HG03521 (cell line): ENCODE data around the gene EMC7.
"Not testable (repeated sequence)": the region's sequence is repeated elsewhere in the genome, so short reads cannot be mapped to it uniquely, and the experiment has no call there.

Source experiments
- ATAC-seq: cut with Tn5 transposase; IDR thresholded peaks from one replicate; pipeline ENCODE4 v1.9.1; 2021; ENCODE audit warnings: mild to moderate bottlenecking, moderate library complexity; ENCODE audit not compliant: unreplicated experiment

The EMC7 gene

DNA sequence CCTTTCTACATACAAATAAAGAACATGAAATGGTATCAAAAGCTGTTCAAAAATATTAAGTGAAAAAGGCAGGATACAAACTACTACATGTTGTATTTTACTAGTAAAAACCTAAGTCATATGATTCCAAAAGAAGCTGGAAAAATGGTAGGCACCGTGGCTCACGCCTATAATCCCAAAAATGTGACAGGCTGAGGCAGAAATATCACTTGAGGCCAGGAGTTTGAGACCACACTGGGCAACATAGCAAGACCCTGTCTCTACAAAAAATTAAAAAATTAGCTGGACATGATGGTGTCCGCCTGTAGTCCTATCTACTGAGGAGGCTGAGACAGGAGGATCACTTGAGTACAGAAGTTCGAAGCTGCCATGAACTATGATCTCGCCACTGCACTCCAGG, 1.7 kb downstream of the EMC7 start:
- no peak for ATAC-seq

- no peak for ATAC-seq
Measured at GRCh38 chr15:34085746-34086145, 15.9 kb downstream of the EMC7 start.

DNA sequence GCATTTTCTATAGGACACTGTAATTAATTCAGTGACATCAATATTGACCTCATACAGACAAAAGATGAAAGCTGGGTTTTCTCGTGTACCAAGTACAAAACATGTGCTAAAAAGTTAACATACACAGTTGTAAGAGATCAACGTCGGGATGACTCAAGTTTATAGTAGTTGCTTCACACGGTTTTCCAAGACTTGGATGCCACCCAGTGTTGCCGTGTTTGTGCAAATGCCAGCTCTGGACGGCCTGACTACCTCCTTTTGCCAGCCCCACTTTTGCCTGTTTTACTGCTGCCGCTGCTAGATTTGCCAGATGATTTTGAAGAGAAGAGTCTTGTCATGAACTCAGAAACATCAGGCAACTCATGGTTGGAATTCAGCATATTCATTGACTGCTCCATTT, 17.6 kb downstream of the EMC7 start:
- ATAC-seq, result no peak

DNA sequence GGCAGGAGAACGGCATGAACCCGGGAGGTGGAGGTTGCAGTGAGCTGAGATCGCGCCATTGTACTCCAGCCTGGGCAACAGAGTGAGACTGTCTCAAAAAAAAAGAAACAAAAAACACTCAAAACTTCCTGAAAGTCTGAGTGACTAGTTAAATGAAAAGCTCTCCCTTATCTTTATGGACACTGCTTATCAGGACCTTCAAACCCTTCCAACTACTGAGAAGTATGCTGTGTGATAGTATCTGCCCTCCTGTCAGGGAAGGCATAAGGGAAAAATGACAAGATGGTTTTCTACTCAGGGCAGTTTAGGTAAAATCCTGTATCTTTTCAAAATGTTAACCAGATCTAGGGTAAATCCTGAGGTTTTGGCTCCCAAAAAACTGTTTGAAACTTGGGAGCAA, 21.8 kb downstream of the EMC7 start:
- ATAC-seq, result no peak

DNA sequence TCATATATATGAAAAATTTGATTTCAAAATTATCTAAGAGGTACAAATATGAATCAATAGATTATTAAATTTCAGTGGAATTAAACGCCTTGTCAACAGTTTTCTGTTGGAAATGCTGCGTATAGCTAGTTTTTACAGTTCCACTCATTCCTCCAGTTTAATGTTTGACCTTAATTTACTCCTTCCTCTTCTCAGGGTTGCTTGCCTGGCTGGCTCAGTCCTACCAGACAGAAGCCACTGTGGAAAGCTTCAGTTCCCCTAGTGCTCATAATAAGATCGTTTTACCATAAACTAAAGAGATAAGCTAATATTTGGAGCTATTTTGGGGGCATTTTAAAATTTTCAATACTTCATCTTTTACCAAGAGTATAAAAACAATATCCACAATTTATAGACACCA, 22.8 kb downstream of the EMC7 start:
- no peak for ATAC-seq

DNA sequence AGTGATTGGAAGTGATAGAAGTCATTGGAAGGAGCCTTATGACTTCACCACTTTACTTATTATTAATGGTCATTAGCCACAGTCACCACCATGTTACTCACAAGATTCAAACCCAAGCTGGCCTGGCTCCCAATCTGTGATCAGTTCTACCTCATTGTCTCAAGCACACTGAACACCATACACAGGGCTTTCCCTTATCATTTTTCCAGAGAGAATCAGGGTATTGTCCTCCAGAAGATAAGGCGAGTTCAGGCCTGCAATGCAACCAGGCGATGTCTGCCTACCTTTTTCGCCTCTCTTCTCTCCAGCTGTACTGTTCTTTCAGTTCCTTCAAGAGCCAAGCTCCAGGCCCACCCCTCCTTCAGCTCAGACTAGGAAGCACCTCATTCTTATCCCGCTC, 24.9 kb downstream of the EMC7 start:
- ATAC-seq, result no peak

GRCh38 chr15:34070003-34070402, 31.7 kb downstream of the EMC7 start:
- ATAC-seq, result no peak

DNA sequence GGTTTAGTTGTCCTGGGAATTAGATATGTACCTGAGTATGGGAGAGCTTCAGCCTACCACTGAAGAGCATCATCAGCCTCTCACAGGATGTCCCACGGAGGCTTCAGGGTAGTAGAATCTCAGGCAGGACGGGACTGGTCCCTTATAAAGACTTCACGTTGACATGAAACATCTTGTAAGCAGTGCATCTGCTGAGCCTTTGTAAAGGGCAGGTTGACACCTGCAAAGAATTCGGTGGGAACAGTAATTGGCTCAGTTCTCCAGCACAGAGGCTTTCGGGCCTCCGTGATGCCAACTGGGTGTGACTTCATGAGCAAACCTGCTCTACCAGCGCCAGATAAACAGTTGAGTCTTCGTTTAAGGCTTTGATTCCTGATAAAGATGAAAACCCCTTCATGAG, 35.7 kb downstream of the EMC7 start:
- no peak for ATAC-seq

- ATAC-seq, result no peak
Measured at GRCh38 chr15:34065261-34065660, 36.4 kb downstream of the EMC7 start.

DNA sequence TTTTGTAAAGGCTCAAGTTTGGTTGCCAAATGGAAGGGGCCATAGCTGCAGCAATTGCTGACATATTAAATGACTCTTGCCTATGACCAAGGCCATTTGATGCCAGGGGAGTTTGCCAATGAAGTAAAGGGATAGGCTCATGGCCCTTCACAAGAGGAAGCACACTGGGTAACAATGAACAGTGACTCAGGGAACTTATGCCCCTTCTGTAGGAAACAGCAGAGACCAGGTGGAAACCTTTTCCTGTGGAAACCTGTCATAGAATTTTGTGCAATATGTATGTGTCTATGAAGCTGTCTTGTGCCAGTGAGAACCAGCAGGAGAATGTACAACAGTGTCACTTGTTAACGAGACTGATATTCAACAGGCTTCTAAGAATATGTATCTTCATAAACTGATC, 37.2 kb downstream of the EMC7 start:
- ATAC-seq, result no peak

DNA sequence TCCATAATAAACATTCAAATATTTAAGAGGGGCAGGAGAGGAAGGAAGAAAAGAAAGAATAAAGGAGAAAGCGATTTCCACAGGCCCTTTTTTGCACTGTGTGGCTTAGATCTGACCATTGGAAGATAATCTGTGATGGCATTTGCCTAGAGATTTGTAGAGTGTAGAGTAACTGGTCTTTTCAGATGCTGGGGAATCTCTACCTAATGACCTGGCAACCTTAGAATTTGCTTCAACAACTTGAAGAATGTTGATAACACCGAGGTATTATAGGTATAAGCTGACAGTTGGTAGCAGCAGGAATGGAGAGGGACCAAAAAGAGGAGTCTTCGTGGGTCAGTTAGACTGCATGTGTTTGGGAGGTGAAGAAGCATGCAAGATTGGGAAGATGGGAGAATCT, 41.7 kb downstream of the EMC7 start:
- ATAC-seq, result no peak

DNA sequence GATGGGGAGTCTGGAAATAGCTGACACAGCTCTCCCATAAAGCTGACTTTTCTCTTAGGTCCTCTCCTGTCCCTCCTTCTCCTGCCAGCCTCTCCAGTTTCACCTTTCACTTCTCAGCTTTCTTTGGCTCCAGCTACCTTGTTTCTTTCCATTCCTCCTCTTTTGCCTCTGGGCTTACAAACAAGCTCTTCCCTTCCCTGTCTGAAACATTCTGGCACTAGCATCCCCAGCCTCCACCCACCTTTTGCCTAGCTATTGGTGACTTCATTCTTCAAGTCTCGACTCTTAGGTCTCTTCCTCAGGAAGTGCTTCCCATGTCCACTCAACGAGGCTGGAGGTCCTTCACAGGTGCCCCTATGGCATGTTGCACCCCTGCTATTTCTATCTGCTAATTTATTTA, 42.2 kb downstream of the EMC7 start:
- ATAC-seq, result no peak

- ATAC-seq, result no peak
Measured at GRCh38 chr15:34056911-34057310, 44.8 kb downstream of the EMC7 start.

GRCh38 chr15:34055868-34056595, 45.6 kb downstream of the EMC7 start:
- ATAC-seq, result no peak

DNA sequence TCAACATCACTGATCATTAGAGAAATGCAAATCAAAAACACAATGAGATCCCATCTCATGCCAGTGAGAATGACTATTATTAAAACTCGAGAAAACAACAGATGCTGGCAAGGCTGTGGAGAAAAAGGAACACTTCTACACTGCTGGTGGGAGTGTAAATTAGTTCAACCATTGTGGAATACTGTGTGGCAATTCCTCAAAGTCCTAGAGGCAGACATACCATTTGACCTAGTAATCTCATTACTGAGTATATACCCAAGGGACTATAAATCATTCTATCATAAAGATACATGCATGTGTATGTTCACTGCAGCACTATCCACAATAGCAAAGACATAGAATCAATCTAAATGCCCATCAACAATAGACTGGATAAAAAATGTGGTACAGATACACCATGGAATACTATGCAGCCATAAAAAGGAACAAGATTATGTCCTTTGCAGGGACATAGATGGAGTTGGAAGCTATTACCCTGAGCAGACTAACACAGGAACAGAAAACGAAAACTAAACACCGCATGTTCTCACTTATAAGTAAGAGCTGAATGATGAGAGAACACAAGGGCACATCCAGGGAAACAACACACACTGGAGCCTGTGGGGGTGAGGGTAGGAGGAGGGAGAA, 47.5 kb downstream of the EMC7 start:
- no peak for ATAC-seq

DNA sequence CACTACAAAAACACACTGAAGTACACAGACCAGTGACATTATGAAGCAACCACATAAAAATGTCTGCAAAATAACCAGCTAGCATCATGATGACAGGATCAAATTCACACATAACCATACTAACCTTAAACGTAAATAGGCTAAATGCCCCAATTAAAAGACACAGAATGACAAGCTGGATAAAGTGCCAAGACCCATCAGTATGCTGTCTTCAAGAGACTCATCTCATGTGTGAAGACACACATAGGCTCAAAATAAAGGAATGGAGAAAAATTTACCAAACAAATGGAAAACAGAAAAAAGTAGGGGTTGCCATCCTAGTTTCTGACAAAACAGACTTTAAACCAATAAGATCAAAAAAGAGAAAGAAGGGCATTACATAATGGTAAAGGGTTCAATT, 51.3 kb downstream of the EMC7 start:
- not testable (repeated sequence) for ATAC-seq

DNA sequence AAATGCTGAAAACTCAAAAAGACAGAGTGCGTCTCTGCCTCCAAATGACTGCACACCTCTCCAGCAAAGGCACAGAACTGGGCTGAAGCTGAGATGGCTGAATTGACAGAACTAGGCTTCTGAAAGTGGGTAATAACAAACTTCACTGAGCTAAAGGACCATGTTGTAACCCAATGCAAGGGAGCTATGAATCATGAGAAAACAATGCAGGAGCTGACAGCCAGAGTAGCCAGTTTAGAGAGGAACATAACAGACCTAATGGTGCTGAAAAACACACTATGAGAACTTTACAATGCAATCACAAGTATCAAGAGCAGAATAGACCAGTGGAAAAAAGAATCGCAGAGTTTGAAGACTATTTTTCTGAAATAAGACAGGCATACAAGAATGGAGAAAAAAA, 52.5 kb downstream of the EMC7 start:
- ATAC-seq, result no peak

- ATAC-seq, result no peak
Measured at GRCh38 chr15:34047893-34048775, 53.5 kb downstream of the EMC7 start.

DNA sequence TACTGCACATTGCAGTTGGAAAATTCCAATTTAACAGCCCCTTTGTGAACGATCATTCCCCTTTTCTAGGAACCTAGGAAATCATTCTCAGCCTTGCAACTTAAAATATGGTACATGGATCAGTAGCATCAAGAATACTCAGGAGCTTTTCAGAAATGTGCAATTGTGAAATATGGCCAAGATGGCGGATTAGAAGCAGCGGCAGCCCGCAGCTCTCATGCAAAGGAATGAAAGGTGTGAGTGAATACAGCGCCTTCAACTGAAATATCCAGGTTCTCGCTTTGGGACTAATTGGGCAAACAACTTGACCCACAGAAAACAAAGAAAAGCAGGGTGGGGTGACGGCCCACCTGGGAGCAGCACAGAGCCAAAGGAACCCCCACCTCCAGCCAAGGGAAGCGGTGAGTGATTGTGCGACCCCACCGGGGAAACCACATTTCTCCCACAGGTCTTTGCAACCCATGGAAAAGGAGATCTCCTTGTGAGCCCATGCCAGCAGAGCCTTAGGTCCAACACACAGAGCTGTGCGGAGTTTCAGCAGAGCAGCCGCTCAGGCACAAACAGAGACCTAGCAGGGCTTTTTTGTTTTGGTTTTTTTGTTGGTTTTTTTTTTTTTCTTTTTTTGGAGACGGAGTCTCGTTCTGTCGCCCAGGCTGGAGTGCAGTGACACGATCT, 55.1 kb downstream of the EMC7 start:
- ATAC-seq, result no peak

GRCh38 chr15:34043813-34044212, 57.8 kb downstream of the EMC7 start:
- ATAC-seq, result no peak

DNA sequence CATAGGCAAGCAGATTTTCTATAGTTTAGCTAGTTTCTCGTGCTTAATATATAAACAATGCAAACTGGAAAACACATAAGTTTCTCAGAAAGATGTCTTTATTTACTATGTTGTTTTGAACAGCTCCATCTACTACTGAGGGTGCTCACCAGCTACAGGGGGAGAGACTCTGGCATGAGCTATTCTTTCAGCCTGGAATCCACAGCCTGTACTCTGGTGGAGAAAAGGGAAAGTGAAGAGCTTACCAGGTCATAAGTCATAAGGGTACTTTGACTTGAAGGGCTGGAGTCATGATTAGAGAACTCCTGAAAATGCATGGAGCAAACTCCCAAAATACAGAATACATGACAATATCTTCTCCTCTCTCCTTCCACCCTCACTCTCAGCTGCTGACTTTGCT, 58.3 kb downstream of the EMC7 start:
- ATAC-seq, result no peak

DNA sequence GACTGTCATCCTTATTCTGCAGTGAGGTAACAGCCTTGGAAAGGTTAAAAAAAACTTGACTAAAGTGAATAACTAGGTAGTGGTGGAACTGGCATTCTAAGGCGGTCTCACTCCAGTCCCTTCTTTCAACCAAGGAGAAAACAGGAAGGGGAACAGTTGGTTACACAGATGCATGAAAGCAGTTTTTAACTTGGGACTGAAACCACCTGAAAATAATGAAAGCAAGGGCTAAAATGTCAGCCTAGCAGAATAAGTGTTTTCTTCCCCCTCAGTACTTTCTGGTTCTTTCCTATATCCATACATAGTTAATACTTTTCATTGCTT, 61.9 kb downstream of the EMC7 start:
- ATAC-seq, result no peak
